Upper lobe of left lung (tissue), 6 donors: ENCODE data around the gene TEN1. TPM values are rescaled to one million over a fixed set of nuclear protein-coding genes. Genes with fewer than 3 reads are reported as not detected.

Experiments used
- ATAC-seq, 2 donors: fragments of 200-7000 bp; cut with Tn5 transposase; one replicate each; pipeline ENCODE4 v1.9.1; 2022; ENCODE audit warnings: mild to moderate bottlenecking in 2 of 2, moderate library complexity in 2 of 2; ENCODE audit not compliant: low FRiP score in 2 of 2
- DNase-seq, 2 donors: peaks; one replicate each; pipeline ENCODE4 v3.0.0-alpha.2; 2019 to 2020
- H3K27ac ChIP-seq, 4 donors: fragments of 200-600 bp; sonication (generic); one replicate each; pipeline ENCODE4 v1.5.1; 2016 to 2019
- H3K27me3 ChIP-seq, 4 donors: fragments of 200-600 bp; sonication (generic); one replicate each; pipeline ENCODE4 v1.5.1; 2017 to 2019
- H3K36me3 ChIP-seq, 4 donors: fragments of 200-600 bp; sonication (generic); one replicate each; pipeline ENCODE4 v1.5.1; 2016 to 2019
- H3K4me1 ChIP-seq, 4 donors: fragments of 200-600 bp; sonication (generic); one replicate each; pipeline ENCODE4 v1.5.1; 2018 to 2019
- H3K4me3 ChIP-seq, 4 donors: fragments of 200-600 bp; sonication (generic); one replicate each; pipeline ENCODE4 v1.5.1; 2017 to 2019; ENCODE audit warnings: mild to moderate bottlenecking in 2 of 4, moderate library complexity in 1 of 4
- H3K9me3 ChIP-seq, 4 donors: fragments of 200-600 bp; sonication (generic); one replicate each; pipeline ENCODE4 v1.5.1; 2018 to 2019
- EP300 ChIP-seq, 4 donors: sonication (generic); formaldehyde crosslinking; IDR thresholded peaks; one replicate each; pipeline ENCODE4 v1.5.1; 2017; ENCODE audit warnings: antibody characterized with exemption in 4 of 4, control low read depth in 2 of 4
- POLR2A ChIP-seq, 4 donors: fragments of 450-650 bp; IDR thresholded peaks; one replicate each; pipeline ENCODE4 v1.5.1; 2016 to 2017; ENCODE audit warnings: antibody characterized with exemption in 4 of 4, mild to moderate bottlenecking in 2 of 4
- POLR2AphosphoS5 ChIP-seq, 2 donors: sonication (generic); formaldehyde crosslinking; IDR thresholded peaks; one replicate each; pipeline ENCODE4 v1.5.1; 2017; ENCODE audit warnings: antibody characterized with exemption in 2 of 2
- WGBS, 2 donors: methylation state at CpG; one replicate each; pipeline ENCODE4 v1.1.5; 2017 to 2018; 5-methylcytosine and 5-hydroxymethylcytosine counted together
- total RNA-seq, 6 donors: library from RNA; depleted of rRNA in 4 of 6; stranded (reverse); fragments of >200 nt in 4 of 6; gene quantifications; one replicate each; pipeline versions ENCODE4 v1.1.0 to v1.2.1, GENCODE V29; 2016 to 2021
- TF ChIP-seq, protein P1 (sequence below), 6 experiments: fragments of 450-650 bp in 4 of 6; fragments of 200-600 bp in 2 of 6; sonication (generic) in 2 of 6; IDR thresholded peaks; one replicate each; pipeline ENCODE4 v1.5.1; 2016 to 2019; ENCODE audit warnings: antibody characterized with exemption in 6 of 6
- donor health status: DM: no; HTN: no; CAD: no; lungs with moderate emphysema.
- donor health status: DM: no; HTN: yes; CAD: no; lungs with severe emphysema.

Gene TEN1
- total RNA-seq, 6 donors from 2014 or later, result 13.6 to 29.3 (median 17.0) TPM; not detected in 1

DNA sequence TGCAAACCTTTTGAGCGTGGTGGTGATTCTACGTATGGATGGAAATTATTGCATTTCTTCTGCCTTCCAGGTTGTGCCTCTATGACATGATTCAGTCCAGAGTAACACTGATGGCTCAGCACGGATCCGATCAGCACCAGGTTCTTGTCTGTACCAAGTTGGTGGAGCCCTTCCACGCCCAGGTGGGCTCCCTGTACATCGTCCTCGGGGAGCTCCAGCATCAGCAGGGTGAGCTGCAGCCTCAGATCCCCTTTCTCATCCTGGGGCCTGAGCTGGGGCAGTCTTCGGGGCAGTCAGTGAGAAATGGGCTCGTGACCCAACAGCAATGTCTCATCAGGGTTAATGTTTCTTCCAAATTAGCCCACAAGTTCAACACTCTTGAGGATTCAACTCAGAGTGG, 12.4 kb downstream of the TEN1 start:
- peaks cover 2 to 32% (median 16%) of the 10 kb centered on the region in 4 donors for H3K36me3 ChIP-seq
- peaks cover 0 to 1% (median 0%) of the 10 kb centered on the region in 4 donors for H3K4me1 ChIP-seq
- ATAC-seq, result no peak
- H3K9me3 ChIP-seq, result no peaks in the 10 kb centered on the region
- DNase-seq, result no peak
- WGBS, 2 donors, result 94 to 99% methylated on average over 9 of the region's 9 CpGs
- H3K4me3 ChIP-seq, result no peak overlapping the region
- H3K27ac ChIP-seq, result no peak overlapping the region
- TF ChIP-seq POLR2A (IDR thresholded peaks at IDR 0.05), result no peak
- no peaks in the 10 kb centered on the region for H3K27me3 ChIP-seq

DNA sequence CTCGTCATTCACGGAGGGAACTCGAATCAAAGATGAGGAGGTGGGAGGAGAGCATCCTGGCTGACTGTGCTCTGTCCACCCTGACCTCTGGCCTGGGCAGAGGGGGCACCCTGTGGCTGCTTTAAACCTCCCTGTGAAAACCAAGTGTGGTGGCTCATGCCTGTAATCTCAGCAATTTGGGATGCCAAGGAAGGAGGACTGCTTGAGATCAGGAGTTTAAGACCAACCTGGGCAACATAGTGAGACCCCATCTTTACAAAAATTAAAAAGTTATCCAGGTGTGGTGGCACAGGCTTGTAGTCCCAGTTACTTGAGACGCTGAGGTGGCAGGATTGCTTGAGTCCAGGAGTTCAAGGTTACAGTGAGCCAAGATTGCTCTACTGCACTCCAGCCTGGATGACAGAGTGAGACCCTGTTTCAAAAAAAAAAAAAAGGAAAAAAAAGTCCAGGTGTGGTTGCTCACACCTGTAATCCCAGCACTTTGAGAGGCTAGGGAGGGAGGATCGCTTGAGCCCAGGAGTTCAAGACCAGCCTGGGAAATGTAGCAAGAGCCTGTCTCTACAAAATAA, 15.8 kb downstream of the TEN1 start:
- Histone ChIP-seq H3K4me1 (peaks cover 13 to 18% (median 17%) of the 10 kb centered on the region in 4 donors), H3K27me3 (no peaks in the 10 kb centered on the region), H3K4me3 (no peak overlapping the region), H3K9me3 (no peaks in the 10 kb centered on the region), H3K36me3 (peaks cover 2 to 25% (median 17%) of the 10 kb centered on the region in 4 donors), H3K27ac (no peak overlapping the region)
- ATAC-seq (no peak), DNase-seq (no peak)
- WGBS, 2 donors, result 91 to 94% methylated on average over 5 of the region's 5 CpGs
- no peak for TF ChIP-seq POLR2A (IDR thresholded peaks at IDR 0.05)
- no peak for TF ChIP-seq POLR2AphosphoS5 (IDR thresholded peaks at IDR 0.05)
- TF ChIP-seq, protein P1, sequence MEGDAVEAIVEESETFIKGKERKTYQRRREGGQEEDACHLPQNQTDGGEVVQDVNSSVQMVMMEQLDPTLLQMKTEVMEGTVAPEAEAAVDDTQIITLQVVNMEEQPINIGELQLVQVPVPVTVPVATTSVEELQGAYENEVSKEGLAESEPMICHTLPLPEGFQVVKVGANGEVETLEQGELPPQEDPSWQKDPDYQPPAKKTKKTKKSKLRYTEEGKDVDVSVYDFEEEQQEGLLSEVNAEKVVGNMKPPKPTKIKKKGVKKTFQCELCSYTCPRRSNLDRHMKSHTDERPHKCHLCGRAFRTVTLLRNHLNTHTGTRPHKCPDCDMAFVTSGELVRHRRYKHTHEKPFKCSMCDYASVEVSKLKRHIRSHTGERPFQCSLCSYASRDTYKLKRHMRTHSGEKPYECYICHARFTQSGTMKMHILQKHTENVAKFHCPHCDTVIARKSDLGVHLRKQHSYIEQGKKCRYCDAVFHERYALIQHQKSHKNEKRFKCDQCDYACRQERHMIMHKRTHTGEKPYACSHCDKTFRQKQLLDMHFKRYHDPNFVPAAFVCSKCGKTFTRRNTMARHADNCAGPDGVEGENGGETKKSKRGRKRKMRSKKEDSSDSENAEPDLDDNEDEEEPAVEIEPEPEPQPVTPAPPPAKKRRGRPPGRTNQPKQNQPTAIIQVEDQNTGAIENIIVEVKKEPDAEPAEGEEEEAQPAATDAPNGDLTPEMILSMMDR (IDR thresholded peaks at IDR 0.05), result no peak
- no peak for TF ChIP-seq EP300 (IDR thresholded peaks at IDR 0.05)

DNA sequence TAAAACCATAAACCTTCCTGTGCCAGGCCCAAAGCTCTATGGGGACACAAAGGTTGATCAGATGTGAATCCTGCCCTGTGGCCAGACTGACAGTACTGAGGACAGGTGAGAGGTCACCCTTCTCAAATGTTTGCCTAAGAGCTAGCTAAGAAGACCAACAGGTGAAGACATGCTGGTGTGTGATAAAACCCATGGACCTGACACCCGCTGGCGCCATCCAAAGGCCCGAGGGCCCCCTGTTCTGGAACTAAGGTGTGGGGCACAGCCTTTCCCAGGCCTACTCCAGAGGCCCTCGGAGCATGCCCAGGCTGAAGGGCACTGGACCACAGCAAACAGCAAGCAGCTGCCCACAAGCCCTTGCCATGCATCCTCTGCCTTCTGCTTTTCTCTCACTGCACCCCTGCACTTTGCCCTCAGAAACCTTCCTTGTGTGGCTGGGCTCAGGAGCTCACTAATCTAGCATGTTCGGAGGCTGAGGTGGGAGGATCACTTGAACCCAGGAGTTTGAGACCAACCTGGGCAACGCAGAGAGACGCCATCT, 16.4 kb downstream of the TEN1 start:
- TF ChIP-seq EP300 (IDR thresholded peaks at IDR 0.05) (no peak), POLR2A (IDR thresholded peaks at IDR 0.05) (no peak), POLR2AphosphoS5 (IDR thresholded peaks at IDR 0.05) (no peak)
- TF ChIP-seq, protein P1 (IDR thresholded peaks at IDR 0.05), result no peak
- H3K4me1 ChIP-seq, result peaks cover 13 to 18% (median 17%) of the 10 kb centered on the region in 4 donors
- DNase-seq (no peak), ATAC-seq (no peak)
- peaks cover 2 to 25% (median 19%) of the 10 kb centered on the region in 4 donors for H3K36me3 ChIP-seq
- no peak overlapping the region for H3K27ac ChIP-seq
- WGBS, 2 donors, result 94 to 96% methylated on average over 7 of the region's 7 CpGs
- no peak overlapping the region for H3K4me3 ChIP-seq
- no peaks in the 10 kb centered on the region for H3K27me3 ChIP-seq
- no peaks in the 10 kb centered on the region for H3K9me3 ChIP-seq

DNA sequence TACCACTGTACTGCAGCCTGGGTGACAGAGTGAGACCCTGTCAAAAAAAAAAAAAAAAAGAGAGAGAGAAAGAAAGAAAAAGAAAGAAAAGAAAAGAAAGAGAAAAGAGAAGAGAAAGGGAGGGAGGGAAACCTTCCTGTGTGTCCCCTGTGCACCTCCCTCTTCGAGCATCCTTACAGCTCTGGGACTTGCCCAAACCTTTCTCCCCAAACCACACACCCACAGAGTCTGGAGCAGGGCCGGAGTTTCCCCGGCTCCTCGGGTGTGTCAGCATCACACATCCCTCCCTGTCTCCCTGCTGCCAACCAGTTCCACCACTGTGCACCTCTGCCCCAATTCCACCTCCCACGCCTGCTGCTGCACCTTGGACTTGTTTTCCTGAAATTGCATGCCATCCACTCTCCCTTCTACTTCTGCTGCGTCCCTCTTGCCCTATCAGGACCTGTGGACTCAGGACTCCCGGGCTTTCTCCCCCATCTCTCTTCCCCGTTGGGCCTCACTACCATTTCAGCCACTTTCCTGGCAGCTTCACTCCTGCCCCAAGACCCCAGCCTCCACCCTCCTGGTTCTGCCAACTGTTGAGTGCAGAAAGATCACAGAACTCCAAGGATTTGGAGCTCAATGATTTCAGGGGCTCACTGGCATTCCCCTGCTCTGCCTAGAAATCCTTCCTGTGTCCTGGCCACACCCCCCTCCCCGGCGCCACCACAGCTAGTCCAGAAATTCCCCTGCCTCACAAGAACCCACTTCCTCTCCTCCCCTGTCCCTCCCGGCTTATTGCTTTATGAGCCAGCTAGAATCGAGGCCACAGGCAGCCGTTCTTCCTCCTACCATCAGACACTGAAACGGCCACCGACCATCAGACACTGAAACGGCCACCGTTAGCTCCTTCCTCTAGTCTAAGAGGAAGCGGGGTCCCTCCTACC, 17.9 kb downstream of the TEN1 start:
- Histone ChIP-seq H3K27me3 (no peaks in the 10 kb centered on the region), H3K4me3 (no peak overlapping the region), H3K27ac (peak overlapping the region; percentile 18 to 76 (median 58)), H3K4me1 (peaks cover 13 to 18% (median 17%) of the 10 kb centered on the region in 4 donors), H3K9me3 (no peaks in the 10 kb centered on the region), H3K36me3 (peaks cover 2 to 27% (median 15%) of the 10 kb centered on the region in 4 donors)
- 25 to 27% methylated on average over 18 of the region's 18 CpGs for WGBS, 2 donors
- peak; percentile 34 to 62 for ATAC-seq
- DNase-seq, result peak in 1 of 2 donors; percentile 84
- TF ChIP-seq POLR2A (IDR thresholded peaks at IDR 0.05), result no peak
- TF ChIP-seq, protein P1 (IDR thresholded peaks at IDR 0.05), result no peak
- TF ChIP-seq POLR2AphosphoS5 (IDR thresholded peaks at IDR 0.05), result no peak
- TF ChIP-seq EP300 (IDR thresholded peaks at IDR 0.05), result no peak

DNA sequence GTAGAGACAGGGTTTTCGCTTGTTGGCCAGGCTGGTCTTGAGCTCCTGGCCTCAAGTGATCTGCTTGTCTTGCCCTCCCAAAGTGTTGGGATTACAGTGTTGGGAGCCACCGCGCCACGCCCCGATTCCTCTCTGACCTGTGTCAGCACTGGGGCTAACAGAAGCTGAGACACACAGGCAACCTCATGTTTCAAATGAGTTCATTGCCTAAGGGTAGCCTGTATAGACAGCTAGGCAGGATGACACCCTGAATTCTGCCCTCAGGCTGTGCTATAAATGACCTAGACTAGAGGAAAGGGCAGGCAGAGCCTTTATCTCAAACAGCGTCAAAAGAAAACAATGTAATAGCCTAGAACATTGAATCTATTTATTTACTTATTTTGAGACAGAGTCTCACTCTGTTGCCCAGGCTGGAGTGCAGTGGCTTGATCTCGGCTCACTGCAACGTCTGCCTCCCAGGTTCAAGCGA, 19.3 kb downstream of the TEN1 start:
- no peak overlapping the region for H3K4me3 ChIP-seq
- no peaks in the 10 kb centered on the region for H3K27me3 ChIP-seq
- peaks cover 2 to 26% (median 11%) of the 10 kb centered on the region in 4 donors for H3K36me3 ChIP-seq
- peaks cover 13 to 25% (median 19%) of the 10 kb centered on the region in 4 donors for H3K4me1 ChIP-seq
- H3K27ac ChIP-seq, result peak overlapping the region in 3 of 4 donors; percentile 22 to 76 (median 49)
- ATAC-seq, result no peak
- no peaks in the 10 kb centered on the region for H3K9me3 ChIP-seq
- DNase-seq, result no peak
- WGBS, 2 donors, result 81 to 87% methylated on average over 9 of the region's 9 CpGs
- TF ChIP-seq, protein P1 (IDR thresholded peaks at IDR 0.05), result no peak
- TF ChIP-seq POLR2AphosphoS5 (IDR thresholded peaks at IDR 0.05) (no peak), EP300 (IDR thresholded peaks at IDR 0.05) (no peak), POLR2A (IDR thresholded peaks at IDR 0.05) (no peak)
